ENCODE results near the gene ALDH1L1.

Gene ALDH1L1

GRCh38 chr3:126119976-126120375 lies 60.4 kb downstream of the ALDH1L1 start:
- DNase-seq (ENCODE audit: low spot score): no peak

GRCh38 chr3:126119008-126119675 lies 61.2 kb downstream of the ALDH1L1 start:
- no peak for DNase-seq (ENCODE audit: low spot score)

GRCh38 chr3:126118591-126118990 lies 61.8 kb downstream of the ALDH1L1 start:
- no peak for DNase-seq (ENCODE audit: low spot score)

- DNase-seq (ENCODE audit: low spot score): no peak
Observed at GRCh38 chr3:126117786-126118185, 62.6 kb downstream of the ALDH1L1 start.

- no peak for DNase-seq (ENCODE audit: low spot score)
Observed at GRCh38 chr3:126117212-126117611, 63.2 kb downstream of the ALDH1L1 start.

- DNase-seq (ENCODE audit: low spot score): no peak
Observed at GRCh38 chr3:126116526-126116925, 63.9 kb downstream of the ALDH1L1 start.

GRCh38 chr3:126114443-126115386 lies 65.7 kb downstream of the ALDH1L1 start:
- DNase-seq (ENCODE audit: low spot score): no peak

GRCh38 chr3:126113733-126114442 lies 66.5 kb downstream of the ALDH1L1 start:
- no peak for DNase-seq (ENCODE audit: low spot score)

- DNase-seq (ENCODE audit: low spot score): no peak
Observed at GRCh38 chr3:126113238-126113555, 67.2 kb downstream of the ALDH1L1 start.

GRCh38 chr3:126112531-126113237 lies 67.7 kb downstream of the ALDH1L1 start:
- DNase-seq (ENCODE audit: low spot score): no peak

- DNase-seq (ENCODE audit: low spot score): no peak
Observed at GRCh38 chr3:126111566-126112475, 68.6 kb downstream of the ALDH1L1 start.

GRCh38 chr3:126111126-126111551 lies 69.2 kb downstream of the ALDH1L1 start:
- no peak for DNase-seq (ENCODE audit: low spot score)

GRCh38 chr3:126110431-126111125 lies 69.8 kb downstream of the ALDH1L1 start:
- DNase-seq (ENCODE audit: low spot score): no peak

- no peak for DNase-seq (ENCODE audit: low spot score)
Observed at GRCh38 chr3:126109880-126110235, 70.5 kb downstream of the ALDH1L1 start.

GRCh38 chr3:126109146-126109879 lies 71.1 kb downstream of the ALDH1L1 start:
- DNase-seq (ENCODE audit: low spot score): no peak

- DNase-seq (ENCODE audit: low spot score): no peak
Observed at GRCh38 chr3:126108676-126109050, 71.7 kb downstream of the ALDH1L1 start.

GRCh38 chr3:126107957-126108675 lies 72.3 kb downstream of the ALDH1L1 start:
- no peak for DNase-seq (ENCODE audit: low spot score)

- no peak for DNase-seq (ENCODE audit: low spot score)
Observed at GRCh38 chr3:126107203-126107939, 73.0 kb downstream of the ALDH1L1 start.

All from COLO829 (cell line).